K562 (cell line): Measurements from ENCODE around the gene RBPMS2. TPM values are rescaled to one million over a fixed set of nuclear protein-coding genes. Genes with fewer than 3 reads are reported as not detected.
"Not testable (repeated sequence)": the region's sequence is repeated elsewhere in the genome, so short reads cannot be mapped to it uniquely, and the experiment has no call there.

Source experiments
- ATAC-seq: fragments of 200-7000 bp; cut with Tn5 transposase; 3 replicates; pipeline ENCODE4 v1.9.1; 2020; ENCODE audit warnings: moderate library complexity
- BruUV-seq: library from RNA; stranded (reverse); fragments of 400-500 nt; replicated peaks from 2 replicates; lab custom pipeline; 2021; lab: Mats Ljungman, UMichigan
- CTCF ChIA-PET: fragments of 300-600 bp; formaldehyde crosslinking; extraction: SDS; loops from one replicate; lab custom pipeline; 2021; ENCODE audit warnings: low intra/inter-chr PET ratio; lab: Yijun Ruan, JAX
- POLR2A ChIA-PET: fragments of 300-600, 350-650 bp; sonication (Branson Sonifier 250); formaldehyde crosslinking; extraction: SDS; loops from one replicate; lab custom pipeline; 2021; ENCODE audit warnings: antibody characterized with exemption, inconsistent platforms; lab: Yijun Ruan, JAX
- DNase-seq, 4 experiments: peaks; one replicate each; pipeline versions ENCODE4 v3.0.0 to v3.0.0-alpha.2; 2011 to 2018; ENCODE audit warnings: low spot score in 3 of 4, mixed read lengths in 3 of 4; ENCODE audit errors: extremely low read depth in 1 of 4
- FAIRE-seq: peaks from 2 replicates; lab custom pipeline; 2011; peaks lifted over from hg19 to GRCh38; lab: Jason Lieb, UNC
- H2AFZ ChIP-seq: 2 replicates; pipeline ENCODE4 v1.6.0; 2011; ENCODE audit warnings: low read depth, low read length, control low read depth, inconsistent platforms
- H3K27ac ChIP-seq: fragments of 200-600 bp; 3 replicates; pipeline ENCODE4 v1.8.0; 2011; ENCODE audit warnings: low read depth, mild to moderate bottlenecking, control low read depth, inconsistent platforms, low read length, moderate library complexity, mixed read lengths; ENCODE audit errors: extremely low read depth
- H3K27me3 ChIP-seq, 2 experiments: fragments of 300-600 bp in 1 of 2; 2 replicates in 1 of 2; 3 replicates in 1 of 2; pipeline versions ENCODE4 v1.6.0 to v1.8.0; 2011; ENCODE audit warnings: inconsistent platforms in 2 of 2, low read length in 2 of 2, mild to moderate bottlenecking in 1 of 2, mixed read lengths in 1 of 2, moderate library complexity in 1 of 2; ENCODE audit not compliant: control insufficient read depth in 2 of 2, insufficient read depth in 2 of 2
- H3K36me3 ChIP-seq: fragments of 300-600 bp; 3 replicates; pipeline ENCODE4 v1.8.0; 2011; ENCODE audit warnings: mild to moderate bottlenecking, low read length, inconsistent platforms; ENCODE audit not compliant: control insufficient read depth, insufficient read depth
- H3K4me1 ChIP-seq, 2 experiments: fragments of 200-600 bp in 1 of 2; replicated peaks in 1 of 2; 2 replicates in 1 of 2; 3 replicates in 1 of 2; pipeline versions ENCODE4 v1.5.1 to v1.8.0; 2011; ENCODE audit warnings: inconsistent platforms in 2 of 2, low read length in 2 of 2, mild to moderate bottlenecking in 1 of 2, mixed read lengths in 1 of 2, moderate library complexity in 1 of 2; ENCODE audit not compliant: control insufficient read depth in 2 of 2, insufficient read depth in 2 of 2
- H3K4me2 ChIP-seq: 2 replicates; pipeline ENCODE4 v1.6.1; 2011; ENCODE audit warnings: low read length, control low read depth, inconsistent platforms, mixed read lengths; ENCODE audit not compliant: insufficient read depth
- H3K4me3 ChIP-seq: fragments of 200-600 bp; sonication (generic), shearing (Covaris generic); 2 replicates; pipeline ENCODE4 v1.5.1; 2016; ENCODE audit warnings: control low read depth, inconsistent platforms
- H3K79me2 ChIP-seq: fragments of 200-600 bp; 3 replicates; pipeline ENCODE4 v1.8.0; 2011; ENCODE audit warnings: low read length, inconsistent platforms; ENCODE audit not compliant: control insufficient read depth, insufficient read depth
- H3K9ac ChIP-seq, 2 experiments: 2 replicates each; pipeline versions ENCODE4 v1.6.0 to v1.6.1; 2011; ENCODE audit warnings: low read depth in 2 of 2, low read length in 2 of 2, control low read depth in 1 of 2, inconsistent platforms in 1 of 2, mild to moderate bottlenecking in 1 of 2, mixed read lengths in 1 of 2; ENCODE audit not compliant: insufficient read depth in 1 of 2
- H3K9me1 ChIP-seq: one replicate; pipeline ENCODE4 v1.6.0; 2011; ENCODE audit warnings: inconsistent platforms, mild to moderate bottlenecking, low read length, moderate library complexity; ENCODE audit not compliant: control insufficient read depth, insufficient read depth
- H3K9me3 ChIP-seq: replicated peaks from 2 replicates; pipeline ENCODE4 v1.5.1; 2011; ENCODE audit warnings: low read depth, low read length, inconsistent platforms; ENCODE audit not compliant: control insufficient read depth, insufficient read depth
- H4K20me1 ChIP-seq: replicated peaks from 2 replicates; pipeline ENCODE4 v1.6.1; 2011; ENCODE audit warnings: low read length, inconsistent platforms, mixed read lengths; ENCODE audit not compliant: control insufficient read depth, insufficient read depth
- CC2D1A ChIP-seq: fragments of 450-650 bp; IDR thresholded peaks from 2 replicates; pipeline ENCODE4 v1.6.1; 2017; ENCODE audit warnings: mild to moderate bottlenecking
- HEY1 ChIP-seq: fragments of 250-450 bp; sonication (Bioruptor Pico); IDR thresholded peaks from 2 replicates; pipeline ENCODE4 v1.5.0; 2020; ENCODE audit warnings: mild to moderate bottlenecking, moderate library complexity, borderline replicate concordance
- SIRT6 ChIP-seq: IDR thresholded peaks from one replicate; pipeline ENCODE4 v1.6.1; 2012; ENCODE audit warnings: low read depth, mild to moderate bottlenecking, control low read depth, inconsistent platforms, low read length, moderate library complexity
- SMAD2 ChIP-seq: fragments of 150-350 bp; IDR thresholded peaks from 2 replicates; pipeline ENCODE4 v1.6.1; 2014; ENCODE audit warnings: low read depth, mild to moderate bottlenecking, low read length
- WGBS: fragments of 100-300 bp; shearing (Covaris generic); methylation state at CpG from one replicate; pipeline ENCODE4 v1.1.6; 2016; ENCODE audit warnings: low coverage, mixed read lengths; ENCODE audit not compliant: insufficient coverage; ENCODE audit errors: missing lambda C conversion rate; 5-methylcytosine and 5-hydroxymethylcytosine counted together
- in situ Hi-C: fragments of 300-500 bp; cut with MboI; formaldehyde crosslinking; loops from 4 replicates; pipeline ENCODE4 v1.15.0; 2018; ENCODE audit warnings: inconsistent platforms, mixed read lengths
- intact Hi-C: fragments of 100-400 bp; cut with micrococcal nuclease; formaldehyde crosslinking; loops from 2 replicates; pipeline ENCODE4 v1.14.2; 2022
- polyA plus RNA-seq, 8 experiments: library from polyadenylated mRNA; depleted of rRNA in 4 of 8; stranded (reverse) in 5 of 8; unstranded in 3 of 8; fragments of >200 nt; fragmentation: Nextera tagmentation in 2 of 8; fragmentation: Illumina TruSeq in 1 of 8; extraction: Ambion mirVana in 2 of 8; extraction: Trizol in 1 of 8; gene quantifications; 2 replicates each; pipeline versions ENCODE4 v1.2.1 to v1.2.3, GENCODE V29; 2011 to 2014; ENCODE audit warnings: inconsistent platforms in 1 of 8, missing spikeins in 1 of 8
- total RNA-seq, 7 experiments: library from RNA; depleted of rRNA in 6 of 7; stranded (reverse); fragments of >200 nt in 6 of 7; fragmentation: Illumina TruSeq in 2 of 7; extraction: Trizol in 2 of 7; gene quantifications; 2 replicates each; pipeline versions ENCODE4 v1.2.1 to v1.2.3, GENCODE V29; 2011 to 2021; ENCODE audit warnings: low replicate concordance in 1 of 7
- TF ChIP-seq, protein P1 (sequence below): fragments of 450-650 bp; IDR thresholded peaks from 2 replicates; pipeline ENCODE4 v1.6.1; 2016
- TF ChIP-seq, protein P2 (sequence below): sonication (generic); formaldehyde crosslinking; IDR thresholded peaks from 2 replicates; pipeline ENCODE4 v1.8.1; 2023; ENCODE audit warnings: mild to moderate bottlenecking, missing genetic modification reagents

Gene RBPMS2
- total and polyA plus RNA-seq, 9 of the 15 experiments (the other 6 are each of a cell fraction or from before 2014, with no cell fraction given) = 0.11 to 2.6 (median 0.37) TPM; not detected in 1

GRCh38 chr15:64741708-64742107, 33.7 kb downstream of the RBPMS2 start:
- ChIA-PET CTCF (interaction anchor here (1.4 to 1.7 kb wide), 2 partner anchors 68 to 69 kb away, joined by 4 read pairs; no protein-coding TSS in a partner anchor), POLR2A (interaction anchor here (0.7 to 1.2 kb wide), 3 partner anchors 68 to 247 kb away, joined by 3 to 6 read pairs (median 3); no protein-coding TSS in a partner anchor)
- H3K4me1 ChIP-seq, H4K20me1 ChIP-seq, H3K9me3 ChIP-seq, H3K4me3 ChIP-seq, H3K9me1 ChIP-seq, BruUV-seq, H3K36me3 ChIP-seq, DNase-seq, in situ Hi-C loops, ATAC-seq, H2AFZ ChIP-seq, H3K9ac ChIP-seq, H3K79me2 ChIP-seq, H3K27ac ChIP-seq, FAIRE-seq, H3K4me2 ChIP-seq: not testable (repeated sequence)
- WGBS = 13% methylated on average over 9 of the region's 16 CpGs
- intact Hi-C loops = loop anchor here (2.0 to 5.0 kb wide), 2 partner anchors 69 to 166 kb away; no protein-coding TSS in a partner anchor
- H3K27me3 ChIP-seq = peaks cover 30 to 74% of the 10 kb centered on the region in 2 experiments; a peak in 4 of 5 replicates

DNA sequence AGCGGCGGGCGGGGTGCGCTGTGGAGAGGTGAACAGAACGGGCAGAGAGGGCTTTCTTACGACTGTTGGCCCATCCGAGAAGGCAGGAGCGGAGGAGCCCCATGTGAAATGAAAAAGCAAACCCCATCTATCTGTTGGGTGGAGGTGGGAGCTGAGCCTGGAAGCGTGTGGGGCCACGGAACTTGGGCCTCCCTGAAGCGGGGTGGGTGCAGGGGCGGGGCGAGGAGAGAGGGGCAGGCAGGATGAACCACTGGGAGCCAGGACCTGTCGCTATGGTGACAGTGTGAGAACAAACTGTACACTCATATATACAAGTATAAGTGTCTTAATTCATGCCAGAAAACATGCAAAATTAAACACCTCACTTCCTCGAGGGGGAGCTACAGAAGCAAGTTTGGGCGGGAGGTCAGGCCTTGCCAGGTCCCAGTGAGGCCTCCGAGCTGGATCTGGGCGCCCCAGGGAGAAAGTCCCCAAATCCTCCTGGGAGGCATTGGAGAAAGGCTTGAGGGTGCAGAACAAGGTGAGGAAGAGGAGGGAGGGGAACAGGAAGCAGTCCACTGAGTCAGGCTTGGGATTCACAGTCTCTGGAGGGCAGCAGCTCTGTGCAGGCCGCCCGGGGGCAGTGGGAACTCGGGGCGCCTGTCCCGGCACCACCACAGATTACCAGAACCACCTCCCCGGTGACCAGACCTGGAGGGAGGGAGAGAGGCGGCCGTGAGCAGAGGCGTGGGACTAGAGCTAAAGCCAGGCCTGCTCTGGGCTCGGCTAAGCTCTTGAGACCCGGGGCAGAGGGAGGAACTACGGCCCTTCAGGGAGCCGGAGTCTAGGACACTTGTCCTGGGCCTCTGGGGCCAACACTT, 34.8 kb downstream of the RBPMS2 start:
- BruUV-seq = no TSS peak
- H3K4me1 ChIP-seq = peaks cover 0 to 3% of the 10 kb centered on the region in 2 experiments; a peak in 1 of 5 replicates
- FAIRE-seq = peak; percentile 82
- POLR2A ChIA-PET = interaction anchor here (0.5 to 1.2 kb wide), 9 partner anchors 7 to 403 kb away, joined by 3 to 6 read pairs (median 3); no protein-coding TSS in a partner anchor
- intact Hi-C loops (loop anchor here (2.0 to 5.0 kb wide), 2 partner anchors 70 to 167 kb away; no protein-coding TSS in a partner anchor), in situ Hi-C loops (no loop called here)
- peak overlapping the region in 1 of 2 experiments; percentile 10; a peak in 2 of 4 replicates for H3K9ac ChIP-seq
- no peaks in the 10 kb centered on the region for H3K36me3 ChIP-seq
- H3K27ac ChIP-seq = no peak overlapping the region
- CTCF ChIA-PET = interaction anchor here (1.0 to 1.7 kb wide), 3 partner anchors 69 to 165 kb away, joined by 4 to 6 read pairs (median 4); no protein-coding TSS in a partner anchor
- H3K4me2 ChIP-seq = no peak overlapping the region
- peak; percentile 42 to 55 (median 49) for DNase-seq
- no peaks in the 10 kb centered on the region for H3K9me3 ChIP-seq
- 18% methylated on average over 21 of the region's 31 CpGs for WGBS
- peak; percentile 80 for ATAC-seq
- H2AFZ ChIP-seq = no peak overlapping the region
- H3K79me2 ChIP-seq = no peaks in the 10 kb centered on the region
- H3K4me3 ChIP-seq = no peak overlapping the region
- H4K20me1 ChIP-seq = peaks cover 8% of the 10 kb centered on the region
- no peaks in the 10 kb centered on the region for H3K9me1 ChIP-seq
- peaks cover 25 to 74% of the 10 kb centered on the region in 2 experiments; a peak in 4 of 5 replicates for H3K27me3 ChIP-seq
- TF ChIP-seq, protein P1, sequence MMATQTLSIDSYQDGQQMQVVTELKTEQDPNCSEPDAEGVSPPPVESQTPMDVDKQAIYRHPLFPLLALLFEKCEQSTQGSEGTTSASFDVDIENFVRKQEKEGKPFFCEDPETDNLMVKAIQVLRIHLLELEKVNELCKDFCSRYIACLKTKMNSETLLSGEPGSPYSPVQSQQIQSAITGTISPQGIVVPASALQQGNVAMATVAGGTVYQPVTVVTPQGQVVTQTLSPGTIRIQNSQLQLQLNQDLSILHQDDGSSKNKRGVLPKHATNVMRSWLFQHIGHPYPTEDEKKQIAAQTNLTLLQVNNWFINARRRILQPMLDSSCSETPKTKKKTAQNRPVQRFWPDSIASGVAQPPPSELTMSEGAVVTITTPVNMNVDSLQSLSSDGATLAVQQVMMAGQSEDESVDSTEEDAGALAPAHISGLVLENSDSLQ = 0 out of 2 replicates have a peak, but pooled peaks have one; percentile 25
- TF ChIP-seq HEY1 (CRISPR knock-in tag) (no peak), SIRT6 (no peak), SMAD2 (no peak), CC2D1A (peak; percentile 35; the same call in 1 of the 2 replicates)
- TF ChIP-seq, protein P2, sequence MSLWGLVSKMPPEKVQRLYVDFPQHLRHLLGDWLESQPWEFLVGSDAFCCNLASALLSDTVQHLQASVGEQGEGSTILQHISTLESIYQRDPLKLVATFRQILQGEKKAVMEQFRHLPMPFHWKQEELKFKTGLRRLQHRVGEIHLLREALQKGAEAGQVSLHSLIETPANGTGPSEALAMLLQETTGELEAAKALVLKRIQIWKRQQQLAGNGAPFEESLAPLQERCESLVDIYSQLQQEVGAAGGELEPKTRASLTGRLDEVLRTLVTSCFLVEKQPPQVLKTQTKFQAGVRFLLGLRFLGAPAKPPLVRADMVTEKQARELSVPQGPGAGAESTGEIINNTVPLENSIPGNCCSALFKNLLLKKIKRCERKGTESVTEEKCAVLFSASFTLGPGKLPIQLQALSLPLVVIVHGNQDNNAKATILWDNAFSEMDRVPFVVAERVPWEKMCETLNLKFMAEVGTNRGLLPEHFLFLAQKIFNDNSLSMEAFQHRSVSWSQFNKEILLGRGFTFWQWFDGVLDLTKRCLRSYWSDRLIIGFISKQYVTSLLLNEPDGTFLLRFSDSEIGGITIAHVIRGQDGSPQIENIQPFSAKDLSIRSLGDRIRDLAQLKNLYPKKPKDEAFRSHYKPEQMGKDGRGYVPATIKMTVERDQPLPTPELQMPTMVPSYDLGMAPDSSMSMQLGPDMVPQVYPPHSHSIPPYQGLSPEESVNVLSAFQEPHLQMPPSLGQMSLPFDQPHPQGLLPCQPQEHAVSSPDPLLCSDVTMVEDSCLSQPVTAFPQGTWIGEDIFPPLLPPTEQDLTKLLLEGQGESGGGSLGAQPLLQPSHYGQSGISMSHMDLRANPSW (CRISPR knock-in tag) = no peak
